ENCODE measurements around the gene DHRSX.

DNA sequence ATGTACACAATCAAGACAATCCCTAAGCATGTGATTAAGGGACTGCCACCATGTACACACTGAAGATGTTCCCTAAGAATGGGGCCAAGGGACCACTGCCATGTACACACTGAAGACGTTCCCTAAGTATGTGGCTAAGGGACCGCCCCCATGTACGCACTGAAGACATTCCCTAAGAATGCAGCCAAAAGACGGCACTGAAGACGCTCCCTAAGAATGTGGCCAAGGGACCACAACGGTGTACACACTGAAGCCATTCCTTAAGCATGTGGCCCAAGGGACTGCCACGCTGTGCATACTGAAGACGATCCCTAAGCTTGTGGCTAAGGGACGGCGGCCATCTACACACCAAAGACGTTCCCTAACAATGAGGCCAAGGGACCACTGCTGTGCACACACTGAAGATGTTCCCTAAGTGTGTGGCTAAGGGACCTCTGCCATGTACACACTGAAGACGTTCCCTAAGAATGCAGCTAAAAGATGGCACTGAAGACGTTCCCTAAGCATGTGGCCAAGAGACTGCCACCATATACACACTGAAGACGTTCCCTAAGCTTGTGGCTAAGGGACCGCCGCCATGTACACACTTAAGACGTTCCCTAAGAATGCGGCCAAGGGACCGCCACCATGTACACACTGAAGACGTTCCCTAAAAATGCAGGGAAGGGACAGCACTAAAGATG, 26.4 kb downstream of the DHRSX start:
- no peak for TF ChIP-seq CTCF (conservative IDR thresholded peaks at IDR 0.05; ENCODE audit: low read depth, low read length)
- TF ChIP-seq EZH2phosphoT487 (IDR thresholded peaks at IDR 0.05; ENCODE audit: borderline replicate concordance, low read length) = no peak
- no peak for TF ChIP-seq EZH2 (IDR thresholded peaks at IDR 0.05; ENCODE audit: low read length, unreplicated experiment)

All from PC-3 (cell line).